HCT116 (cell line): ENCODE results near the gene DDN.

Experiments used
- CBX3 ChIP-seq: IDR thresholded peaks from 2 replicates; pipeline ENCODE4 v1.6.1; 2012; ENCODE audit warnings: low read depth
- EZH2 ChIP-seq: fragments of 200-600 bp; sonication (generic); IDR thresholded peaks from 2 replicates; pipeline ENCODE4 v1.6.1; 2017; ENCODE audit warnings: antibody characterized with exemption, mixed run types
- EZH2phosphoT487 ChIP-seq: fragments of 200-600 bp; IDR thresholded peaks from 2 replicates; pipeline ENCODE4 v1.6.1; 2018; ENCODE audit warnings: antibody characterized with exemption, borderline replicate concordance
- POLR2A ChIP-seq: IDR thresholded peaks from 2 replicates; pipeline ENCODE4 v1.7.0; 2011; ENCODE audit warnings: borderline replicate concordance; ENCODE audit not compliant: insufficient read depth, insufficient read length; ENCODE audit errors: extremely low read depth
- POLR2AphosphoS5 ChIP-seq: IDR thresholded peaks from 2 replicates; pipeline ENCODE4 v1.6.1; 2011; ENCODE audit warnings: mild to moderate bottlenecking, low read depth, low read length, moderate library complexity
- SRF ChIP-seq: IDR thresholded peaks from 2 replicates; pipeline ENCODE4 v1.6.1; 2012; ENCODE audit warnings: low read depth
- ZFX ChIP-seq: fragments of 450-650 bp; IDR thresholded peaks from 2 replicates; pipeline ENCODE4 v1.6.1; 2017
- TF ChIP-seq, protein P1 (sequence below): IDR thresholded peaks from 2 replicates; pipeline ENCODE4 v1.6.1; 2012
- TF ChIP-seq, protein P2 (sequence below), 3 experiments: fragments of 200-600 bp in 1 of 3; sonication (generic) in 1 of 3; IDR thresholded peaks in 2 of 3; conservative IDR thresholded peaks in 1 of 3; 2 replicates each; pipeline ENCODE4 v1.5.1; 2012 to 2017; ENCODE audit warnings: low read depth in 2 of 3, low read length in 2 of 3, antibody characterized with exemption in 1 of 3, borderline replicate concordance in 1 of 3, control low read depth in 1 of 3, mild to moderate bottlenecking in 1 of 3, mixed read lengths in 1 of 3, mixed run types in 1 of 3, moderate library complexity in 1 of 3; ENCODE audit not compliant: insufficient read depth in 1 of 3

GRCh38 chr12:48996794-48997718, 2.1 kb downstream of the DDN start:
- TF ChIP-seq POLR2AphosphoS5 (no peak), CBX3 (no peak), EZH2 (no peak), SRF (no peak), ZFX (no peak), POLR2A (no peak), EZH2phosphoT487 (no peak)
- TF ChIP-seq, protein P1, sequence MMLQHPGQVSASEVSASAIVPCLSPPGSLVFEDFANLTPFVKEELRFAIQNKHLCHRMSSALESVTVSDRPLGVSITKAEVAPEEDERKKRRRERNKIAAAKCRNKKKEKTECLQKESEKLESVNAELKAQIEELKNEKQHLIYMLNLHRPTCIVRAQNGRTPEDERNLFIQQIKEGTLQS: no peak
- TF ChIP-seq, protein P2, sequence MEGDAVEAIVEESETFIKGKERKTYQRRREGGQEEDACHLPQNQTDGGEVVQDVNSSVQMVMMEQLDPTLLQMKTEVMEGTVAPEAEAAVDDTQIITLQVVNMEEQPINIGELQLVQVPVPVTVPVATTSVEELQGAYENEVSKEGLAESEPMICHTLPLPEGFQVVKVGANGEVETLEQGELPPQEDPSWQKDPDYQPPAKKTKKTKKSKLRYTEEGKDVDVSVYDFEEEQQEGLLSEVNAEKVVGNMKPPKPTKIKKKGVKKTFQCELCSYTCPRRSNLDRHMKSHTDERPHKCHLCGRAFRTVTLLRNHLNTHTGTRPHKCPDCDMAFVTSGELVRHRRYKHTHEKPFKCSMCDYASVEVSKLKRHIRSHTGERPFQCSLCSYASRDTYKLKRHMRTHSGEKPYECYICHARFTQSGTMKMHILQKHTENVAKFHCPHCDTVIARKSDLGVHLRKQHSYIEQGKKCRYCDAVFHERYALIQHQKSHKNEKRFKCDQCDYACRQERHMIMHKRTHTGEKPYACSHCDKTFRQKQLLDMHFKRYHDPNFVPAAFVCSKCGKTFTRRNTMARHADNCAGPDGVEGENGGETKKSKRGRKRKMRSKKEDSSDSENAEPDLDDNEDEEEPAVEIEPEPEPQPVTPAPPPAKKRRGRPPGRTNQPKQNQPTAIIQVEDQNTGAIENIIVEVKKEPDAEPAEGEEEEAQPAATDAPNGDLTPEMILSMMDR (IDR thresholded peaks at IDR 0.05 in 2 of 3, conservative IDR thresholded peaks at IDR 0.05 in 1 of 3; ENCODE audit: borderline replicate concordance in 1 of 3, insufficient read depth in 1 of 3, low read depth in 2 of 3, low read length in 2 of 3): no peak
